ENCODE measurements around the gene PRSS36. TPM values are rescaled to one million over a fixed set of nuclear protein-coding genes. Genes with fewer than 3 reads are reported as not detected.

Gene PRSS36
- polyA plus RNA-seq, 1 donor from 2014 or later = 2.0 TPM

GRCh38 chr16:31113121-31114120 lies 36.4 kb downstream of the PRSS36 start:
- H3K27me3 ChIP-seq (ENCODE audit: insufficient read depth, low read depth, low read length) = no peaks in the 10 kb centered on the region
- no peak for TF ChIP-seq POLR2AphosphoS5 (IDR thresholded peaks at IDR 0.05)
- TF ChIP-seq EZH2 (IDR thresholded peaks at IDR 0.05; ENCODE audit: borderline replicate concordance, insufficient read depth, low read length, poor library complexity, severe bottlenecking) = no peak
- TF ChIP-seq TAF1 (IDR thresholded peaks at IDR 0.05; ENCODE audit: low read depth) = no peak
- no peak for TF ChIP-seq CTCF (IDR thresholded peaks at IDR 0.05; ENCODE audit: poor library complexity, severe bottlenecking)
- no peak for TF ChIP-seq RAD21 (conservative IDR thresholded peaks at IDR 0.05)
- no peak for TF ChIP-seq MXI1 (conservative IDR thresholded peaks at IDR 0.05; ENCODE audit: poor library complexity, severe bottlenecking)
- TF ChIP-seq EP300 (conservative IDR thresholded peaks at IDR 0.05; ENCODE audit: poor library complexity, severe bottlenecking) = no peak
- TF ChIP-seq REST (IDR thresholded peaks at IDR 0.05; ENCODE audit: borderline replicate concordance) = no peak
- TF ChIP-seq SMC3 (conservative IDR thresholded peaks at IDR 0.05; ENCODE audit: poor library complexity) = no peak
- H3K9me2 ChIP-seq (ENCODE audit: insufficient read depth, low read length) = no peaks in the 10 kb centered on the region
- H3K79me2 ChIP-seq (replicated peaks; ENCODE audit: insufficient read depth, low read length) = peaks cover 1% of the 10 kb centered on the region
- no peaks in the 10 kb centered on the region for H3K9me3 ChIP-seq (ENCODE audit: low read length)
- no peak overlapping the region for H3K27ac ChIP-seq (ENCODE audit: low read length)
- no peak overlapping the region for H3K9ac ChIP-seq (ENCODE audit: low read length)
- peaks cover 3% of the 10 kb centered on the region for H3F3A ChIP-seq (ENCODE audit: insufficient read depth, low read length, poor library complexity, severe bottlenecking)
- H4K20me1 ChIP-seq (ENCODE audit: insufficient read depth) = no peaks in the 10 kb centered on the region
- H3K36me3 ChIP-seq (ENCODE audit: insufficient read depth, low read length) = no peaks in the 10 kb centered on the region
- H2AFZ ChIP-seq (ENCODE audit: low read depth, low read length) = no peak overlapping the region
- H3K4me2 ChIP-seq (ENCODE audit: low read length) = no peak overlapping the region
- no peak overlapping the region for H3K4me3 ChIP-seq (ENCODE audit: low read length)

- H3K27ac ChIP-seq (ENCODE audit: low read length) = no peak overlapping the region
Observed at GRCh38 chr16:31112711-31113110, 37.2 kb downstream of the PRSS36 start.

More at GRCh38 chr16:31112711-31113110, 37.2 kb downstream of the PRSS36 start:
- H2AFZ ChIP-seq (ENCODE audit: low read depth, low read length) = no peak overlapping the region
- no peaks in the 10 kb centered on the region for H3K9me3 ChIP-seq (ENCODE audit: low read length)
- no peak overlapping the region for H3K4me3 ChIP-seq (ENCODE audit: low read length)
- no peaks in the 10 kb centered on the region for H4K20me1 ChIP-seq (ENCODE audit: insufficient read depth)
- no peaks in the 10 kb centered on the region for H3K79me2 ChIP-seq (replicated peaks; ENCODE audit: insufficient read depth, low read length)
- H3K9ac ChIP-seq (ENCODE audit: low read length) = no peak overlapping the region
- TF ChIP-seq MXI1 (conservative IDR thresholded peaks at IDR 0.05; ENCODE audit: poor library complexity, severe bottlenecking) (no peak), CTCF (IDR thresholded peaks at IDR 0.05; ENCODE audit: poor library complexity, severe bottlenecking) (no peak), REST (IDR thresholded peaks at IDR 0.05; ENCODE audit: borderline replicate concordance) (no peak), EP300 (conservative IDR thresholded peaks at IDR 0.05; ENCODE audit: poor library complexity, severe bottlenecking) (no peak), TAF1 (IDR thresholded peaks at IDR 0.05; ENCODE audit: low read depth) (no peak), RAD21 (conservative IDR thresholded peaks at IDR 0.05) (no peak), SMC3 (conservative IDR thresholded peaks at IDR 0.05; ENCODE audit: poor library complexity) (no peak), EZH2 (IDR thresholded peaks at IDR 0.05; ENCODE audit: borderline replicate concordance, insufficient read depth, low read length, poor library complexity, severe bottlenecking) (no peak), POLR2AphosphoS5 (IDR thresholded peaks at IDR 0.05) (no peak)
- H3K36me3 ChIP-seq (ENCODE audit: insufficient read depth, low read length) = no peaks in the 10 kb centered on the region
- no peaks in the 10 kb centered on the region for H3F3A ChIP-seq (ENCODE audit: insufficient read depth, low read length, poor library complexity, severe bottlenecking)
- no peaks in the 10 kb centered on the region for H3K9me2 ChIP-seq (ENCODE audit: insufficient read depth, low read length)
- H3K4me2 ChIP-seq (ENCODE audit: low read length) = no peak overlapping the region
- H3K27me3 ChIP-seq (ENCODE audit: insufficient read depth, low read depth, low read length) = no peaks in the 10 kb centered on the region

Measured in neural cell (in vitro differentiated cells).